Neural progenitor cell (in vitro differentiated cells): ENCODE data around the gene REC114. TPM values are rescaled to one million over a fixed set of nuclear protein-coding genes. Genes with fewer than 3 reads are reported as not detected.

Experiments used
- DNase-seq: peaks from one replicate; pipeline ENCODE4 v3.0.0-alpha.2; 2016; ENCODE audit warnings: low spot score
- H2AFZ ChIP-seq: fragments of 200-600 bp; sonication (generic); replicated peaks from 2 replicates; pipeline ENCODE4 v1.6.1; 2016; ENCODE audit warnings: antibody characterized with exemption
- H3F3A ChIP-seq: fragments of 200-600 bp; sonication (generic); 2 replicates; pipeline ENCODE4 v1.6.1; 2016; ENCODE audit warnings: antibody characterized with exemption, low read depth
- H3K27ac ChIP-seq: fragments of 200-600 bp; sonication (generic); 2 replicates; pipeline ENCODE4 v1.5.1; 2016; ENCODE audit warnings: mild to moderate bottlenecking
- H3K27me3 ChIP-seq: fragments of 200-600 bp; sonication (generic); 2 replicates; pipeline ENCODE4 v1.6.1; 2016; ENCODE audit warnings: mild to moderate bottlenecking, moderate library complexity
- H3K36me3 ChIP-seq: fragments of 200-600 bp; sonication (generic); 2 replicates; pipeline ENCODE4 v1.5.1; 2016
- H3K4me1 ChIP-seq: fragments of 200-600 bp; sonication (generic); 2 replicates; pipeline ENCODE4 v1.6.1; 2016; ENCODE audit warnings: mixed run types
- H3K4me2 ChIP-seq: fragments of 200-600 bp; sonication (generic); 2 replicates; pipeline ENCODE4 v1.6.1; 2016
- H3K4me3 ChIP-seq: fragments of 200-600 bp; sonication (generic); 2 replicates; pipeline ENCODE4 v1.5.1; 2016
- H3K79me2 ChIP-seq: fragments of 200-600 bp; sonication (generic); 2 replicates; pipeline ENCODE4 v1.6.1; 2016; ENCODE audit warnings: low read depth
- H3K9ac ChIP-seq: fragments of 200-600 bp; sonication (generic); 2 replicates; pipeline ENCODE4 v1.6.1; 2016
- H3K9me3 ChIP-seq: fragments of 200-600 bp; sonication (generic); 2 replicates; pipeline ENCODE4 v1.5.1; 2016; ENCODE audit warnings: low read depth
- H4K20me1 ChIP-seq: fragments of 200-600 bp; sonication (generic); 2 replicates; pipeline ENCODE4 v1.6.1; 2016; ENCODE audit warnings: low read depth
- H3K27ac Mint-ChIP-seq: 3 replicates; pipeline ENCODE4 v1.8.0; 2021; ENCODE audit warnings: mixed read lengths
- H3K27me3 Mint-ChIP-seq: 2 replicates; pipeline ENCODE4 v1.8.0; 2022; ENCODE audit warnings: low read depth, mild to moderate bottlenecking, inconsistent platforms, moderate library complexity, mixed read lengths; ENCODE audit not compliant: insufficient read depth
- H3K36me3 Mint-ChIP-seq: 3 replicates; pipeline ENCODE4 v1.8.0; 2021; ENCODE audit warnings: mixed read lengths
- H3K4me1 Mint-ChIP-seq: 3 replicates; pipeline ENCODE4 v1.8.0; 2021; ENCODE audit warnings: mixed read lengths
- H3K4me3 Mint-ChIP-seq: 3 replicates; pipeline ENCODE4 v1.8.0; 2021; ENCODE audit warnings: mild to moderate bottlenecking, moderate library complexity, mixed read lengths
- H3K9me3 Mint-ChIP-seq: 3 replicates; pipeline ENCODE4 v1.8.0; 2020; ENCODE audit warnings: mixed read lengths
- CTCF ChIP-seq: fragments of 200-600 bp; sonication (generic); IDR thresholded peaks from 2 replicates; pipeline ENCODE4 v1.5.1; 2017; ENCODE audit warnings: antibody characterized with exemption, mild to moderate bottlenecking
- EZH2 ChIP-seq: fragments of 200-600 bp; sonication (generic); IDR thresholded peaks from 2 replicates; pipeline ENCODE4 v1.6.1; 2017; ENCODE audit warnings: antibody characterized with exemption, mild to moderate bottlenecking, moderate library complexity
- EZH2phosphoT487 ChIP-seq: fragments of 200-600 bp; sonication (generic); IDR thresholded peaks from 2 replicates; pipeline ENCODE4 v1.6.1; 2017; ENCODE audit warnings: antibody characterized with exemption
- total RNA-seq: library from RNA; depleted of rRNA; stranded (reverse); fragments of >200 nt; gene quantifications from 2 replicates; pipeline ENCODE4 v1.2.3, GENCODE V29; 2015; ENCODE audit warnings: low replicate concordance

The REC114 gene
- total RNA-seq, 1 donor from 2014 or later: not detected

DNA sequence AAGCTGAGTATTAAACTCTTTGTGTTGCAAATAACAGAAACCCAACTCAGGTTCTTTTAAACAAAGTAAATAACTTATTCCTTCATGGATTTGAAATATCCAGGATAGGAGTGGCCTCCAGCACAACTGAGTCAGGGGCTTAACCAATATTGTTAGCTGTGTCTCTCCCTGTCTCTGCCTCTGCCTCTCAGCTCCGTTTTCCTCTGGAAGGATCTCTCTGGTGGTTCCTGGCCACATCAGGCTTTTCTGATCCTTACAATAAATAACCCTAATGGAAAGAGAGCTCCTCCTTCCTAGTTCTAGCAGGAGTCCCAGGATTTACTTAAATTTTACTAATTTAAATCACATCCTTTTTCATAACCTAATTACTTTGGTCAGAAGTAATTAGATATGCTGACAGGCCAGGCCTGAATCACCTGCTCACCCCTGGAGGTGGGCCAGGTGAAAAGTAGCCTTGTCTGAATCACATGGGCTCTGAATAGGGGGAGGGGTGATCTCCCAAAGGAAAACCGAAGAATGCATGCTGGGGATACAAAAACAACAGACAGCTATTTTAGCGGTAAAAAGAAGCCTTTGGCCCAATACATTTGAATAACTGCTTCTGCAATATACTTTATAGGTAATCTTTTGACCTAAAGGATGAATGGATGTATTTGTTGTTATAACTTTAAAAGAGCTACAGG is 75.4 kb downstream of the REC114 start:
- Mint-ChIP-seq H3K36me3 (no peaks in the 10 kb centered on the region), H3K27me3 (peaks cover 4% of the 10 kb centered on the region), H3K4me1 (peaks cover 5% of the 10 kb centered on the region), H3K9me3 (peaks cover 3% of the 10 kb centered on the region), H3K27ac (no peak overlapping the region), H3K4me3 (no peak overlapping the region)
- peak; percentile 7 for DNase-seq
- TF ChIP-seq CTCF (no peak), EZH2 (no peak), EZH2phosphoT487 (no peak)
- Histone ChIP-seq H4K20me1 (no peaks in the 10 kb centered on the region), H3K4me1 (peaks cover 14% of the 10 kb centered on the region), H3K36me3 (no peaks in the 10 kb centered on the region), H3K4me2 (peak overlapping the region; percentile 37), H3K9me3 (no peaks in the 10 kb centered on the region), H3K27ac (no peak overlapping the region), H3K9ac (no peak overlapping the region), H2AFZ (no peak overlapping the region), H3K4me3 (no peak overlapping the region), H3K79me2 (no peaks in the 10 kb centered on the region), H3F3A (no peaks in the 10 kb centered on the region), H3K27me3 (no peaks in the 10 kb centered on the region)

- no peak overlapping the region for H3K9ac ChIP-seq
- H3K36me3 Mint-ChIP-seq: no peaks in the 10 kb centered on the region
- H3K36me3 ChIP-seq: no peaks in the 10 kb centered on the region
- peak overlapping the region; percentile 37 for H3K4me2 ChIP-seq
- H3F3A ChIP-seq: no peaks in the 10 kb centered on the region
- peaks cover 5% of the 10 kb centered on the region for H3K4me1 Mint-ChIP-seq
- H3K79me2 ChIP-seq: no peaks in the 10 kb centered on the region
- H3K27me3 ChIP-seq: no peaks in the 10 kb centered on the region
- H2AFZ ChIP-seq: no peak overlapping the region
- no peak overlapping the region for H3K4me3 Mint-ChIP-seq
- H3K9me3 Mint-ChIP-seq: peaks cover 3% of the 10 kb centered on the region
- TF ChIP-seq EZH2 (no peak), EZH2phosphoT487 (no peak)
- H3K4me1 ChIP-seq: peaks cover 14% of the 10 kb centered on the region
- no peak overlapping the region for H3K4me3 ChIP-seq
- H4K20me1 ChIP-seq: no peaks in the 10 kb centered on the region
- H3K9me3 ChIP-seq: no peaks in the 10 kb centered on the region
- H3K27ac ChIP-seq: no peak overlapping the region
- no peak for DNase-seq
- no peak overlapping the region for H3K27ac Mint-ChIP-seq
- H3K27me3 Mint-ChIP-seq: peaks cover 4% of the 10 kb centered on the region
Measured at GRCh38 chr15:73518876-73519733, 76.1 kb downstream of the REC114 start.

- Histone ChIP-seq H3K27me3 (no peaks in the 10 kb centered on the region), H3K4me1 (peaks cover 14% of the 10 kb centered on the region), H3K27ac (no peak overlapping the region), H3K4me2 (no peak overlapping the region), H3F3A (no peaks in the 10 kb centered on the region), H4K20me1 (no peaks in the 10 kb centered on the region), H3K9ac (no peak overlapping the region), H3K36me3 (no peaks in the 10 kb centered on the region), H3K79me2 (no peaks in the 10 kb centered on the region), H3K9me3 (no peaks in the 10 kb centered on the region), H3K4me3 (no peak overlapping the region), H2AFZ (no peak overlapping the region)
- TF ChIP-seq EZH2phosphoT487 (no peak), CTCF (no peak), EZH2 (no peak)
- no peaks in the 10 kb centered on the region for H3K27me3 Mint-ChIP-seq
- H3K4me3 Mint-ChIP-seq: no peak overlapping the region
- H3K36me3 Mint-ChIP-seq: no peaks in the 10 kb centered on the region
- no peaks in the 10 kb centered on the region for H3K9me3 Mint-ChIP-seq
- DNase-seq: no peak
- peaks cover 3% of the 10 kb centered on the region for H3K4me1 Mint-ChIP-seq
- no peak overlapping the region for H3K27ac Mint-ChIP-seq
Measured at GRCh38 chr15:73522011-73522410, 79.0 kb downstream of the REC114 start.
